ENCODE data around the gene TMCC1.

GRCh38 chr3:129812589-129812988 lies 80.9 kb downstream of the TMCC1 start:
- TF ChIP-seq CTCF (IDR thresholded peaks at IDR 0.05) (no peak), ZFX (IDR thresholded peaks at IDR 0.05; ENCODE audit: borderline replicate concordance) (no peak)

Data from 22Rv1 (cell line).